A549 treated with Mapracorat at 1 μM for 4 hours (cell line): Measurements from ENCODE around the gene ARPC2. TPM values are rescaled to one million over a fixed set of nuclear protein-coding genes. Genes with fewer than 3 reads are reported as not detected.

ENCODE experiments used
- total RNA-seq: library from RNA; stranded (reverse); fragments of 200-300 nt; extraction: Qiagen RNA extraction; gene quantifications from 5 replicates; pipeline ENCODE4 v1.2.3, GENCODE V29; 2022

Gene ARPC2
- total RNA-seq: 295 to 304 TPM (median 298 TPM) in 5 replicates

DNA sequence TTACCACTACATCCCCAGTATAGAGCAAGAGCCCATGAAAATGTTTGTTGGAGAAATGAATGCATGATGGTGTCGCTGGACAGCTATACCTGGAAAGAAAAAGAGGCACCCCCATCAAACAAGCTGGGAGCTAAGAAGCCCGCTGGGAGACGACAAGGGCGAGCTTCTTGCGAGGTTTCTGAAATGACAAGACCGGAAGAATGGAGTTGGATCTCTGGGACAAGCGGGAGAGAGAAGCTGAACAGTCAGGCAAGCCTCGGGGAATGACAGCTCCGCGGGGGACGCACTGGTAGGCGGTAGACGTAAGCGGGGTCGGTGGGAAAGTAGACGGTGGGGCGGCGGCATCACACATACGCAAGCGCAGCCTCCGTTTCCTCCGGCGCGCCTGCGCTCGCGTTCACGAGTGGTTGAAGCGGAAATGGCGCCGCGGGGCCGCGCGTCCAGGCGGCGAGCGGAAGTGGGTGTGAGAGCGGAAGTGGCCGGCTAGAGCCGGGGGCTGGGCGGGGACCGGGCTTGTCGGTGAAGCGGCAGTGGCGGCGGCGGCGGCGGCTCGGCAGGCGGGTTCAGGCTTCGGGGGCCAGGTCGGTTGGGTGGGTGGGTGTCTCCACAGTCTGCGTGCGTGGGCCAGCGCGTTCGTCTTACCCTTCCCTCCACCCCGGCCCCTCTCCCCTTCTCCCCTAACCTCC, at the start of gene ARPC2:
Gene ARPC2, plus strand, starts transcription at position 516 of the 686 bp plus-strand sequence. CDS start 282 bp downstream, outside the sequence.

DNA sequence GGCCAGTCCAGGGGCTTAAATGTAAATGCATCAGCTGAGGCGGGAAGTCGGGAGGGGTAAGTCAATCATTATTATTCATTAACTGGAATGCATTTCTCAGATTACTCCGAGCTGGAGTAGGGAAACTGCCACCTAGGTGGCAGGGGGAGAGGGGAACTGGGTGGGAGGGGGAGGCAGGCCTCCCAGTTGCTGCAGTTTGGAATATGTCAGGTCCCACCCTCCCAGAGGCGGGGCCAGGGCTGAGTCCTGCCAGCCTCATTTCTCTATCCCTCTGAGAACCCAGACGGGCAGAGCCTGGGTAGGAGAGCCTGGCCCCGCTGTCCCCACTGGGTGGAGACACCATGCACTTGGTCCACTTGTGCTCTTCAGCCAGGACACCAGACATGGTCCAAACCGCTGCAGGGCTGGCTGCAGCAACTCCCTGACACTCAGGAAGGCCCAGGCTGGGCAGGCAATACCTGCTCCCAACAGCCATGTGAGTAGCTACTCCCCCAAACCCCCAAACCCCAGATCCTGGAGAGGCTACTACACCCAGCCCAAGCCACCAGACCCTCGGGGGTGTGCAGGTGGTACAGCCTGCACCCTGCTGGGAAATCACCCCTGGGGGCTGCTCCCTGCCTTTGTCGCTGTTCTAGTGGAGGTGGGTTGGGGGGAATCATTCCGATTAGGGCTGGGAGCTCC, 43.9 kb downstream of the ARPC2 start, which contains the start of gene GPBAR1:
Gene GPBAR1, plus strand, starts transcription at position 274 of the 681 bp plus-strand sequence. CDS start 1,710 bp downstream, outside the sequence.

DNA sequence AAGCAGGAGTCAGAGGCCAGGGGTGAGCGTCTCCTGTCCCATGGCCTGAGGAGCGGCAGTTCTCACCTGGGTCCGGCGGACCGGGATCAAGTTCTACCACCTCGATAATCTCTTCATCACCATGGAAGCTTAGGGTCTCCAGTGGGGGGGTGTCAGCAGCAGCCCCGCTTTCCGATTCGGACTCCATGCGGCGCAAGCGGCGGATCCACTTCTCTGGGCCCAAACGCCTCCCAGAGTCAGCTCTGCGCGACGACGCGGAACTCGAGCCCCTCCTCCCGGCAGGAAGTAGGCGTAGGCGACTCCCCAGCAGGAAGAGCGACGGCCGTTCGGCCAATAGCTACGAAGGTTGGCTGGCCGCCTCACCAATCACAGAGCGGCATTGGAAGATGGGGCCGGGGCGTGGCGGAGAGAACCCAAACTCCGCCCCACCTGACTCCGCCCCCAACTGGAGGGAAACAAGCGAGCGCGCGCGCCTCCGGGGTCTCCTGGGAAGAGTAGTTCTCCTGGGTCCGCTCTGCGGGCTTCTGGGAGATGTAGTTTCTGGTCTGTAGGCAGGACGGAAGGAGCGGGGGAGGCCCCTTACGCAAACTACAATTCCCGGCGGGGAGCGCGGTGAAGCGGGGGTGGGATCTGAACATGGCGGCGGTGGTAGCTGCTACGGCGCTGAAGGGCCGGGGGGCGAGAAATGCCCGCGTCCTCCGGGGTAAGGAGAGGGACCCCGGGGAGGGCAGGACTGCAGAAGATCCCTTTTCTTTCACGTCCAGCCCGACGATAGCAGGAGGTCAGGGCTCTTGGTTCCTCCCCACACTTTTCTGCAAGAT, 53.1 kb downstream of the ARPC2 start, which contains the start of the genes AAMP and PNKD:
Gene AAMP, minus strand, starts transcription at position 238 of the 821 bp plus-strand sequence. Its CDS starts 51 bp downstream, at position 187.
Gene PNKD, plus strand, starts transcription at position 620 of the 821 bp plus-strand sequence. Its CDS starts 17 bp downstream, at position 637.

DNA sequence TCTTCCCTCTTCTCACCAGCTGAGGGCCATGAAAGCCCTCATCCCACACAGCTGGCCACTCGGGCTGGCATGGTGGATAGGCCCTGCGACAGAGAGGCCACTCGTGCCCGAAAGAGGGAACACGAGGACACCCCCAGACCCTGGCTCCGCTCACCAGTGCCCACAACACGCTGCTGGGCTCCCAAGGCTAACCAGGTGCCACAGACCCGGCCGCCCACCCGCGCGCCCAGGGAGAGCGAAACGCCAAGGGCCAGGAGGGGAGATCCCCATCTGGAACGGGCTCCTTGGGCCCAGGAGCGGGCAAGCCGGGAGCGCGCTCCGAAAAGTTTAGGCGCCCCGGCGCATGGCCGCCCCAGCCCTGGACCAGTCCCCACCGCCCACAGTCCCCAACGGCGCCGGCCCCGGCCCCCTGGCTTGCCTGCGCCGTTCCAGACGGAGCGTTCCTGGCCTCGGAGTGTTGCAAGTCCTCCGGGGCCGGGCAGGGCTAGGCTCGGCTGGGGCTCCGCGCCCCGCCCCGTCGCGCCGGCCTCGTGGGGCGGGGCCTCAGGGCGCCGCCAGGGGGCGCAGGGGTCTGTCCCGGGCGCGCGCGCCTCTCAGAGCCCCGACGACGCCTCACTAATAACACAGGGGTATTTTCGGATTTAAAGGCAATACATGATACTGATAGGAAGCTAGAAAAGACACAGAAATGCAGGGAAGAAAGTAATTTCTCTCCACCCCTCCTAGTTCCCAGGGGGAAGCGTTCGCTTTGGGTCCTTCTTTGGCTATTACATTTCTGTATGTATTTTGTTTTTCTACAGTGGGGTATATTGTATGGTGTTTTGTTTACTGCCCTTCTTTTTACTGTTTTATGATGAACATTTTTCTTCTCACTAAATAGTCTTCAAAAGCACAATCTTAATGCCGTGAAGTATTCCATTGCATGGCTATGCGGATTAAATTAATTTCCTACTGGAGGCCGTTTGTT, 75.3 kb downstream of the ARPC2 start, which contains the start of gene TMBIM1:
Gene TMBIM1, minus strand, starts transcription at position 456 of the 967 bp plus-strand sequence. CDS start 10,362 bp downstream, outside the sequence.

Other genes starting within 250 kb of the ARPC2 start
- gene TNS1, start 214.2 kb upstream of the ARPC2 start, total RNA-seq: 8.0 to 19.3 TPM (median 13.6 TPM) in 5 replicates
- gene RUFY4, start 147.9 kb upstream of the ARPC2 start, total RNA-seq: not detected in 5 replicates
- gene CXCR2, start 91.2 kb upstream of the ARPC2 start, total RNA-seq: not detected in 5 replicates
- not detected in 5 replicates for gene CXCR1, start 50.2 kb upstream of the ARPC2 start, total RNA-seq
- gene GPBAR1, start 43.8 kb downstream of the ARPC2 start, total RNA-seq: 0.09 to 0.42 TPM (median 0.28 TPM) in 5 replicates
- 120 to 174 TPM (median 126 TPM) in 5 replicates for gene AAMP, start 52.9 kb downstream of the ARPC2 start, total RNA-seq
- 53.2 to 74.6 TPM (median 71.4 TPM) in 5 replicates for gene PNKD, start 53.3 kb downstream of the ARPC2 start, total RNA-seq
- gene TMBIM1, start 75.3 kb downstream of the ARPC2 start, total RNA-seq: 126 to 143 TPM (median 133 TPM) in 5 replicates
- 0.13 to 0.20 TPM in 2 of 5 replicates, not detected in the others for gene CATIP, start 139.7 kb downstream of the ARPC2 start, total RNA-seq
- 0.11 to 0.26 TPM (median 0.15 TPM) in 5 replicates for gene SLC11A1, start 165.1 kb downstream of the ARPC2 start, total RNA-seq
- gene CTDSP1, start 182.7 kb downstream of the ARPC2 start, total RNA-seq: 57.3 to 73.2 TPM (median 71.0 TPM) in 5 replicates
- gene VIL1, start 201.9 kb downstream of the ARPC2 start, total RNA-seq: 0.13 to 0.51 TPM (median 0.21 TPM) in 5 replicates